Skeletal muscle cell (primary cell): ENCODE measurements around the gene SRXN1.

Source experiments
- DNase-seq: peaks from one replicate; pipeline ENCODE4 v3.0.0-alpha.2; 2010; ENCODE audit warnings: low read depth
- H3K4me3 ChIP-seq: 2 replicates; pipeline ENCODE4 v1.5.1; 2011; ENCODE audit warnings: low read depth, mild to moderate bottlenecking, control low read depth, low read length, moderate library complexity

The SRXN1 gene

DNA sequence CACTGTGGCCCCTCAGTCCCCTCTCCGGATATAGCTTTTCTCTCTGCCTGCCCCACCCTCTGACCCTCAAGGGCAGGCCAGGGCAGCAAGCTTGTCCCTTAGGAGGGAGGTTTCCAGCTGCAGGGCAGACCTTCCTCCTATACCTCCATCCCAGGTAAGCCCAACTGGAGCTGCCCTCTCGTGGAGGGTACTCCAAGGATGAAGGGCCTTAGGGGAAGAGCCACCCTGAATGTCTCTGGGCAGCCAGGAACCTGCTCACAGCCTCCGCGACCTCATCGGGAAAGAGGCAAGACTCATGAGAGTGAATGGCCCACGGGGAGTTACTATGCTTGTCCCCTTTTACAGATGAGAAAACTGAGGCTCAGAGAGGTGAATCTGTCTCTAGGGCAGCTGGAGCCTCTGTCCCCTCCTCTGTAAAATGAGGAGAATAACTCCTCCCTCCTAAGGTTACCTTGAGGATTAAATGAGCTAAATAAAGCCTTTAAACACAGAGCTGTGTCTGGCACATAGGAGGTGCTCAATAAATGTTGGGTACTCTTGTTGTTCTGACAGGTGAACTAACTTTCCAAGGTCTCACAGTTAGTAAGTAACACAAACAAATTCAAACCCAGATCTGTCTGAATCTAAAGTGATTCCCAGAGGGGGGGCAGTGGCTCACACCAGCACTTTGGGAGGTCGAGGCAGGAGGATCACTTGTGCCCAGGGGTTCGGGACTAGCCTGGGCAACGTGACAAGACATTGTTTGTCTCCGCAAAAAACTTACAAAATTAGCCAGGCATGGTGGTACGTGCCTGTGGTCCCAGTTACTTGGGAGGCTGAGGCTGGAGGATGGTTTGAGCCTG lies 12.1 kb downstream of the SRXN1 start:
- no peak for DNase-seq
- no peak overlapping the region for H3K4me3 ChIP-seq

DNA sequence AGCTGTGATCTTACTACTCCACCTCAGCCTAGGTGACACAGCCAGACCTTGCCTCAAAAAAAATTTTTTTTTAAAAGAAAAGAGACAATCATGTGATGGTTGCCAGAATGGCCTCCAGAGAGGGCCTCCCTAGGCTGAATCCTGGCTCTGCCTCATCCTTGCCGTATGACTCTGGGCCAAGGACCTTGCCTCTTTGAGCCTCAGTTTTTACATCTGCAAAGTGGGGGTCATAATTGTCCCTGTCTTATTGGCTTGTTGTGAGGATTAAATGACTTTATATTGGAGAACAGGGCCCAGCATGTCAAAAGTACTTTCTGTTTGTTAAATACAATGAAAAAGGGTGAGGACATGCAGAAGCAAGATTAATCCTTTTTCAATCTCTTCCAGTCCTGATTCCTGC lies 14.4 kb downstream of the SRXN1 start:
- no peak for DNase-seq
- H3K4me3 ChIP-seq: no peak overlapping the region

DNA sequence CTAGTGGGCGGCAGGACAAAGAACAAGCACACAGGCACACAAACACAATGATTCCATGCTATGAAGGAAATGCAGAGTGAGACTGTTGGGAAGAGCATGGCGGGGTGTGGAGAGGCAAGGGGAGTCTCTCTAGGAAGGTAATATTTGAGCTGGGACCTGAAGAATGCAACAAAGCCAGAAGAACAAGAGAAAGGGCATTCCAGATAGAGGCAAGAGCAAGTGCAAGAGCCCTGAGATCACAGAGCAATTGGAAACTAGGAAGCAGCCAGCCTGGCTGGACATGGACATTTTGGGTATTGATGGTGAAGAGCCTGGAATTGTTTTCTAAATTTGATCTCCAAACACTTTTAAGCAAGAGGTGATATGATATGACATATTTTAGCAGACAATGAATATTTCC lies 15.4 kb downstream of the SRXN1 start:
- no peak for DNase-seq
- H3K4me3 ChIP-seq: no peak overlapping the region

DNA sequence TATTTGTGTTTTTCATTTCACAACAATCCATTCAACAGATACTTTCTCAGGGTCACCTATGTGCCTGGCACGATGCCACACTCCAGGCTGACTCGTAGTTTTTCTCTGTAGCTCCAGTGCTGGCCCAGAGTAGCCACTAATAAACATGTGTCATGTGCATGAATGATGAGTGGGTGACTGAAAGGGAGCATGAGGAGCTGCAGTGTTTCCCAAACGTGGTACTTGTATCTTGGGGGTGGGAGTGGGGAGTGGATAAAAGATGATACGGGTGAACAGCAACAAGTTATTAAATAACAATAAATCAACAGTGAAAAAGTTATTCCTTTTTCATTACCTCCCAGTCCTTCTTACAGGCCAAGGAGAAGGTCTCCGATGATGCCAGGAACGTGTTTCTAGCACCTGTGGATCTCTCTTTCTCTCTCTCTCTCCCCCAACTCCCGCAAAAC lies 17.1 kb downstream of the SRXN1 start:
- no peak for DNase-seq
- no peak overlapping the region for H3K4me3 ChIP-seq

DNA sequence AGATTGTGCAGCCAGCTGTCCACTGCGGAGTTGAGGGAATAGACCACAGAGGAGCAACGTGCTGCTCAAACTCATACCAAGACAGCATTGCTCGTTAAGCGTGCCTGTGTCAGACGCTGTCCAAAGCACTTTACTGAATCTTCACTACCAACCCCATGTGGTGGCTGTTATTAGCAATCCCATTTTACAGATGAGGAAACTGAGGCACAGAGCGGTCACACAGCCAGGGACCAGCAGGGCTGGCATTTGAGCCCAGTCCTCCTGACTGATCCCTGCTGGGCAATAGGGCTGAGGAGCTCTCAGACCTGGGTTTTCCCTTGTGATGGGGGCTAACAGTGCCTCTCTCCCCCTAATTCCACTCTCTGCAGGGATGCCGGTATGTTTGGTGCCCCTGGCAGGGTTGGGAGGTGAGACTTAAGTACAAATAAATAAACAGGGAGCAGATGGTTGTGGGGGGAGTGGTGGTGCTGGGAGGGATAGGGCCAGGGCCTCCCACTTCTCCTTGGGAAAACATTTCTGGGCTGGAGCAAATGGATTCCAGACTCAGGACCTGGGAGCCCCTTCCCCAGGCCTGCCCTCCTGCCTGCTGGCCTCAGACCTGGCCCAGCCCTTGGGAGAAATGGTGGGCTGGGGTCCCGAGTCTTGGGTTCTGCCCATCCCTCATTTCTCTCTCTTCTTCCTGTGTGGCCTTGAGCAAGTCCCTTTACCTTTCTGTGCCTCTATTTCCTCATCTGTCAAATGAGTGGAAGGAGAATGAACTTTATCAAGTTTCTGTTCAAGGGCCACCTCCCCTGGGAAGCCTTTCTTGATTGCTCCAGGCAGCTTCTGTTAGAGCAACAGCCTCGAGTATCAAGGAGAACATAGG lies 17.7 kb downstream of the SRXN1 start:
- no peak overlapping the region for H3K4me3 ChIP-seq
- no peak for DNase-seq

DNA sequence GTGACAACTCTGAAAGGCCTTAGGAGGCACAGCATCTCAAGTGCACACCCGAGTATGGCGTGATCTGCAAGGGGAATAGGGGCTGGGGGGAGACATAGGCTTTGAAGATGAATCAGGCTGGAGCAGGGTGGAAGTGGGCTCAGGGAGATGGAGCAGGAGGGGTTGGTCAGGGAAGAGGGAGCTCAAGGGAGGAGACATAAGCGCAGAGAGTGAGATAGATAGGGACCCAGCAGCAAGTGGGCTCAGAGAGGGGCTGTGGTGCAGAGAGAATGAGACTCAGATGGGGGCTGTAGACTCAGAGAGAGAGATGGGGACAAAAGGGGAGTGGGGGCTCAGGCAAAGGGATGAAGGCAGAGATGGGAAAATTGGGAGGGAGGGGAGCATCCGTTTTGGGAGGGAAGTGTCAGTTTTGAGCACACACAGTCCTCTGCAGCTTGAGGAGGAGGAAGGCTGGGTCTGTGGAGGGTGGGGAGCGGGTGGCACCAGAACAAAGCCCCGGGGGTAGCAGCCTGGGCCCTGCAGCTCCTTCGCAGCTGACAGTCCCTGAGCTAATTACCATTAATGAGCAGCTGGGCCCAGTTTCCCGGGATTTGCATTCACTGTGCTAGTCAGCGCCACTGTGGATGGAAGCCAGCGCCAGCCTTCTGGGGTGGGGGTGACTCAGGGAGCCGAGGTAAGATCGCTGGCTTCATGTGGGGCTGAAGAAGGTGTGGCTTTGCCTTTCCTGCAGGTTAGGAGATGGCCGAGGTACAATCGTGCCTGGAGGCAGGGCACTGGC lies 18.7 kb downstream of the SRXN1 start:
- DNase-seq: no peak
- no peak overlapping the region for H3K4me3 ChIP-seq

DNA sequence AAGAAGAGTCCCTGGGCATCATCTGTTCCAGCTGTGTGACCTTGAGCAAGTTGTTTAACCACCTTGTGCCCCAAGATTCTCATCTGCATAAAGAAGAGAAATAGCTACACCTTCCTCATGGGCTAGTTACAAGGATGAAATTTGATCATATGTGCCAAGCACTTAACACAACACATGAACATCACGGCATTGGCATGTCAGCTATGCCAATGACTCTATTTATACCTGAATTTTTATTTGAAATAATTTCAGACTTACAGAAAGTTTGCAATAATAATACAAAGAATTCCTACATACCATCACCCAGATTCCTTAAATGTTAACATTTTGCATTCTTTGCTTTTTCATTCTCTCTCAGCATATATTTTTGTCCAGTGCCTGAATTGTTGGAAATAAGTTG lies 21.9 kb downstream of the SRXN1 start:
- H3K4me3 ChIP-seq: no peak overlapping the region
- no peak for DNase-seq

DNA sequence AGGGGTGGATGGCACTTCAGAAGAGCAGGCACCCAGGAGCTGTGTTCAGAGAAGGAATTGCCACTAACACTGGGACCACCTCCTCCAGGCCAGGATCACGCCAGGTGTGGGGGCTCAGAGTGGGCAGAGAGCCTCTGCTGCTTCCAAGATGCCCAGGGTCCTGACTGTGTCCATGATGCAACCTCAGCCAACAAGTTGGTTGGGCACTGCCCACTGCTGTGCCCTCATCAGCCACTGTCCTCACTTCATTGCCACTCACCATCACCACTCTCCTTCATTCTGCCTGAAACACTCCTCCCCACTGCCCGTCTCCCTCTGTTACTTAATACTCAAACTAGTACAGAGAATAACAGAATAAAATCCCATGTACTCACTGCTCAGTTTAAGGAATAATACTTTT lies 26.4 kb downstream of the SRXN1 start:
- no peak for DNase-seq

DNA sequence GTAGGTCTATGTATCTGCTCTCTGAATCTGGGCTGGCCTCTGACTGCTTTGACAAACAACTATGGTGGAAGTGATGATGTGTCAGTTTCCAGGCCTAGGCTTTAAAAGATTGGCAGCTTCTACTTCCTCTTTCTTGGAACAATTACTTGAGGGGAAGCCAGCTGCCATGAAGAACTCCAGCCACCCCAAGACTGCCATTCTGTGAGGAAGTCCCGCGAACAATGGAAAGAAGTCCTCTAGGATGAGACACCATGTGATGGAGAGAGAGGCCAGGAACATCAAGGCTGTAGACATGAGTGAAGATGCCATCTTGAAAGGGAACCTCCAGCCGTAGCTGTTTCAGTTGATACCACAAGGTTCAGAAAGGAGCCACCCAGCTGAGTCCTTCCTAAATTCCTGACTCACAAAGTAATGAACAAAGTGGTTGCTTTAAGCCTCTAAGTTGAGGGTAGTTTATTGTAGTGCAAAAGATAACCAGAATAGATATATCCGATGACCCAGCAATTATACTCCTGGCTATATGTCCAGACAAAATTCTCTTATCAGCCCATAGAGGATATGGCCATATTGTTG lies 27.6 kb downstream of the SRXN1 start:
- DNase-seq: no peak
- no peak overlapping the region for H3K4me3 ChIP-seq

More for the DNA sequence above, 26.4 kb downstream of the SRXN1 start:
- H3K4me3 ChIP-seq: no peak overlapping the region

DNA sequence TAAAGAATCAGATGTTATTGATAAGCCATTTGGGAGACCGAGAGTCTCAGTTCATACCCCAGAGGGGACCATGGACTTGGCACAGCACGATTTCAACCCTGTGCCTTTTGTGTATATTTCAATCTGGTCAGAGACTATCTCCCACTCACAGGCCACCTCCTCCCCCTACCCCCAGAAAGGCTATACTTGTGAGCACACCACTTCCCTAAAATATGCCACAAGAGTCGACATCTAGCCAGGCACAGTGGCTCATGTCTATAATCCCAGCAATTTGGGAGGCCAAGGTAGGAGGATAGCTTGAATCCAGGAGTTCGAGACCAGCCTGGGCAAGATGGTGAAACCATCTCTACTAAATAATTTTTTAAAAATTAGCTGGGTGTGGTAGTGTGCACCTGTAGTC lies 29.3 kb downstream of the SRXN1 start:
- no peak for DNase-seq
- no peak overlapping the region for H3K4me3 ChIP-seq

DNA sequence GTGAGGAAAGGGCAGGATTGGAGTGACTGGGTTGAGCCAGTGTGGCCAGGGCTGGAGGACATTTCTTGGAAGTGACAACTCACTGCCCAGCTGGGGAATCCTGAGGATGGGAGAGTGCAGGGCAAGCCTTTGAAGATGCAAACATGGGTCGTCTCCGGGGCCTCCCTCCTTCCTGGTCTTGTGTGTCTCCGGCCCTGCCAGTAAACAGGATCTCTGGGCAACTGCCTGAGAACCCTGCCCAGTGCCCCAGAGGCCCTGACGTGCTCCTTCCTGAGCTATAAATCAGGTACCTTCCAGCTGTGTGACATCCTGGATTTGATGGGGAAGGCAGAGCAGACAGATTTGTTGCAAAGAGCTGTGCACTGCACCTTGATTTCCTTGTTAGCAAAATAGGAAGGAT lies 30.0 kb downstream of the SRXN1 start:
- no peak overlapping the region for H3K4me3 ChIP-seq
- no peak for DNase-seq

DNA sequence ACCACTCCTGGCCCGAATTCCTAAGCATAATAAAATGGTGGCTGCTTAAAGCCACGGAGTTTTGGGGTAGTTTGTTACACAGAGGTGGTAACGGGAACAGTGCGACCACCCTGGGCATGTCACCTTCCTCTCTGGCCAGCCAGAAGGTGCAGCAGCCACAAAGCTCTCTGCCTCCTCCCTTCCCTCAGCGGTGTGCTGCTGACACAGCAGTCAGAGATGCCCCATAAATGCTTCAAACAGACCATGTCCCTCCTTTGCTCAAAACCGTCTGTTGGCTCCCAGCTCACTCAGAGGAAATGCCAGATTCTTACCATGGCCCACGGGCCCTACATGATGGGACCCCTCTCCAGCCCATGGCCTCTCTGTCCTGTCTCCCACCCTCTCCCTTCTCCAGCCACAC lies 30.8 kb downstream of the SRXN1 start:
- no peak overlapping the region for H3K4me3 ChIP-seq
- DNase-seq: no peak

DNA sequence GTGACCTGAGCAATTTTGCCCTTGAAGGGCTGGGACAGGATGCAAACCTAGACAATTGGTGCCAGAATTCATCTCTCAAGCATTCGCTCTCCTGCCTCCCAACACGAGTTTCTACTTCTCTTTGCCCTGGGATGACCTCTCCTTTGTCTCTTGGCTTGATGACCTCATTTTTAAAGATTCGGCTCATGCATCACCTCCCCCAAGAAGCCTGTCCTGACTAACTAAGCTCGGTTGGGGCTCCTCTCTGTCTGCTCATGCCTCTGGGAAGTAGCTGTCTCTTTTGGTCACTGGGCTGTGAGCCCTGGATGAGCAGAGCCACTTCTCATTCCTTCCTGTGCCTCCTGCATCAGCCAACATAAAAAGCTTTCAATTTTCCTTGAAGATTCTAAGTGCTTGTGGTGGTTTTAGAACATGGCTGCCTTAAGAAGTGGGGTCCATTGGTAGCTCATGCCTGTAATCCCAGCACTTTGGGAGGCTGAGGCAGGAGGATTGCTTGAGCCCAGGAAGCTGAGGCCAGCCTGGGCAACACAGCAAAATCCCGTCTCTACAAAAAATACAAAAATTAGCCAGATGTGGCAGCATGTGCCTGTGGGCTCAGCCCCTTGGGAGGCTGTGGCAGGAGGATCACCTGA lies 31.8 kb downstream of the SRXN1 start:
- H3K4me3 ChIP-seq: no peak overlapping the region
- no peak for DNase-seq

DNA sequence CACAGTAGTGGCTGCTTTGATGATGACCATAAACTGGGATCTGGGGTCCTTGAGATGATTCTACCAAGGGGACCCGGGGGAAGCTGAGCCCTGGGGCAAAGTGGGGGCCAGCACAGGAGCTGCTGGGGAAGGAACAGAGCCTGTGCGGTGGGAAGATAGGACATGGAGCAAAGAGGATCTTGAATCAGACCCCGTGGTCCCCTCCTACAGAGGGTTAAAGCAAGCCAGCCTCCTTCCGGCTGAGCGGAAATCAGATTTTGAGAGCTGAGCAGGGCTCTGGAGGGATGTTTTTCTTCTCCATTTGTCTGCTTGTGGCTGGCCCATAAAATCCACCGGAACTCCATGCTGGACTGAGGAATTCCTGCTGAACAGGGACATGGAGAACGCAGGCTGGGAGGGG lies 32.8 kb downstream of the SRXN1 start:
- no peak for DNase-seq

DNA sequence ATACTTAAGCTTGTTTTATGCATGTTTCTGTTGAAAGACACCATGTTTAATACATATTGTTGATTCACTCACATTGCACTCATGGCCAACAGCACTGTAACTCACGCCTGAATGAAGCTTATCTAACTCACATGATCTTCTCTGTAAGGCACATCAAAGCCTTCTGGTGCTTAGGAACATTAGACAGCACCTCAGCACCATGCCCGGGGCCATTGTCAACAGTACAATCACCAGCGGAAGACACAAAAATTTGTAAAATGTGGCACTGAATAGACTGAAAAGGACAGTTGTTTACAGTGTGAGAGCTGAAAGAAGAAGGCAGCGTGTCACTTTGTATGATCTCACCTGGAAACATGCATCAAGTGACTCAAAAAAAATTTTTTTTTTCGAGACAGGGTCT lies 34.0 kb downstream of the SRXN1 start:
- no peak for DNase-seq
- no peak overlapping the region for H3K4me3 ChIP-seq

More for the DNA sequence above, 32.8 kb downstream of the SRXN1 start:
- no peak overlapping the region for H3K4me3 ChIP-seq

DNA sequence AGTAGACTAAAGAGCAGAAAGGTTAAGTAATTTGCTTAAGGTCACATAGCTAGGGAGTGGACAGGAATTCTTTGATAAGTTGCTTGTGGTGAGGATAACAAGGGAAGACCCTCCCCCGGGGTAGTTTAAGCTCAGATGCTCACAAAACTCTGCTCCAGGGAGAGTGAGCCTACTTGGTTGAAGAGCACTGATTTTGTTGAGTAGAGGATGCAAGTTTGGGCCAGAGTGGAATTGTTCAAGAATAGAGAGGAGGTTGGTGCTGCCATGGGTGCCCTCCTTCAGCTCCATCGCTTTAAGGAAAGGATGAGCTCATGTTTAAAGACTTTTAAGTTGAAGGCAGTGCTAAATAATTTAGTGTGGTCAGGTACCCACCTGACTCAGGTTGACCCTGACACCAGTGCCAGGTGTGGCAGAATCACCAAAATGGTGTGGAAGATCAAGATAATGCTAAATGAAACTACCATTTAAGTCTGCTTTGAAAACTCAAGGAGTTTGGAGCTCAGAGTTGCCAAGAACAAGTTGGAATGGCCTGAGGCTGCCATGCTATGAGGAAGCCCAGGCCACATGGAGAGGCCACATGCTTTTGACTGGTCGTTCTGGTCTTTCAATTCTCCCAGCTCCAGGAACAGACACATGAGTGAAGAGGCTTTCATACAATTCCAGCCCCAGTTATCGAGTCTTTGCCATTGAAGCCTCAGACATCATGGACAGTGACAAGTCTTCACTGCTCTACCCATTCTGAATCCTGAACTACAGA lies 34.9 kb downstream of the SRXN1 start:
- no peak overlapping the region for H3K4me3 ChIP-seq
- no peak for DNase-seq

DNA sequence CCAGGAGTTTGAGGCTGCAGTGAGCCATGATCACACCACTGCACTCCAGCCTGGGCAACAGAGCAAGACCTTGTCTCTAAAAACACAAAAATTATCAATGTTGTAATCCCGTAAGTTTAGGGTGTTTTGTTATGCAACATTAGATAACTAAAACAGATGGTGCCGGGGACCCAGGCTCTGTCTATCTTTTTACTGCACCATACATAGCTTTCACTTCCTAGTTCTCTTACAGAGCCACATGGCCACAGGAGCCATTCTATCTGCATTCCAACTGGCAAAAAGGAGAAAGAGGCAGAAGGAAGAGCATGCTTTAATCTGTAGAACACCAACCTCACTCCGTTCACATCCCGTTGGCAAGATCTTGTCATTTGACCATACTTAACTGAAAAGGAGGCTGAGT lies 37.5 kb downstream of the SRXN1 start:
- no peak overlapping the region for H3K4me3 ChIP-seq
- no peak for DNase-seq

DNA sequence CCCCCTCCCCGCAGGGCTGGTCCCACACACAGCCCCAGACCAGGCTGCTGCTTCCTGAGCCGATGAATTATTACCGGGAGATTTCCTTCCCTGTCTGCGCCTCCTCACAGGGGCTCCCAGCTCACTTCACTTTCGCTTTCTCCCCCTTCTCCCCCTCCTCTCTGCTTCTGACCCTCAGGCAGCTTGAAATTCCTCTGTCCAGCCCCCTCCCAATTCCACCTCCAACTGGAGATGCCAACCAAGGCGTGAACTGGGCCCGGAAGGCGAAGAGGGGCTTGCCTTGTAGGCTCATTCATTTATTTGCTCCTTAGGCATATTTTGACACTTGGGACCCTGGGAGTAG lies 41.2 kb downstream of the SRXN1 start:
- no peak for DNase-seq
- no peak overlapping the region for H3K4me3 ChIP-seq
